GM23338 (cell line): Measurements from ENCODE around the gene PFKP. TPM values are rescaled to one million over a fixed set of nuclear protein-coding genes. Genes with fewer than 3 reads are reported as not detected.

Source experiments
- ATAC-seq: fragments of 200-7000 bp; cut with Tn5 transposase; 3 replicates; pipeline ENCODE4 v1.9.1; 2020
- DNase-seq: peaks from one replicate; pipeline ENCODE4 v3.0.0-alpha.2; 2015; ENCODE audit warnings: low spot score
- H2AFZ ChIP-seq: fragments of 200-600 bp; sonication (generic); 2 replicates; pipeline ENCODE4 v1.8.0; 2016; ENCODE audit warnings: antibody characterized with exemption, mild to moderate bottlenecking, moderate library complexity
- H3F3A ChIP-seq: fragments of 200-600 bp; sonication (generic); replicated peaks from 2 replicates; pipeline ENCODE4 v1.8.0; 2017; ENCODE audit warnings: antibody characterized with exemption, mixed run types, low read depth
- H3K27ac ChIP-seq: fragments of 200-600 bp; sonication (generic); 2 replicates; pipeline ENCODE4 v1.6.1; 2016; ENCODE audit warnings: low read depth
- H3K27me3 ChIP-seq: fragments of 200-600 bp; sonication (generic); 2 replicates; pipeline ENCODE4 v1.8.0; 2016; ENCODE audit warnings: mild to moderate bottlenecking, mixed run types, moderate library complexity; ENCODE audit not compliant: insufficient read depth
- H3K36me3 ChIP-seq: fragments of 200-600 bp; sonication (generic); 2 replicates; pipeline ENCODE4 v1.8.0; 2016; ENCODE audit warnings: mild to moderate bottlenecking; ENCODE audit not compliant: insufficient read depth
- H3K4me1 ChIP-seq: fragments of 200-600 bp; sonication (generic); 2 replicates; pipeline ENCODE4 v1.8.0; 2016; ENCODE audit warnings: mild to moderate bottlenecking, moderate library complexity; ENCODE audit not compliant: insufficient read depth
- H3K4me2 ChIP-seq: fragments of 200-600 bp; sonication (generic); 2 replicates; pipeline ENCODE4 v1.7.1; 2017; ENCODE audit warnings: mixed run types
- H3K4me3 ChIP-seq: fragments of 200-600 bp; sonication (generic); 2 replicates; pipeline ENCODE4 v1.6.1; 2016; ENCODE audit warnings: mixed run types
- H3K79me2 ChIP-seq: fragments of 200-600 bp; sonication (generic); replicated peaks from 2 replicates; pipeline ENCODE4 v1.8.0; 2017; ENCODE audit warnings: mild to moderate bottlenecking; ENCODE audit not compliant: insufficient read depth
- H3K9me2 ChIP-seq: fragments of 200-600 bp; sonication (generic); 2 replicates; pipeline ENCODE4 v1.8.0; 2017; ENCODE audit not compliant: insufficient read depth
- H4K20me1 ChIP-seq: fragments of 200-600 bp; sonication (generic); replicated peaks from 2 replicates; pipeline ENCODE4 v1.8.0; 2017; ENCODE audit warnings: mild to moderate bottlenecking; ENCODE audit not compliant: insufficient read depth
- H3K27ac Mint-ChIP-seq: 2 replicates; pipeline ENCODE4 v1.8.0; 2020; ENCODE audit warnings: inconsistent platforms, mild to moderate bottlenecking, moderate library complexity, mixed read lengths
- H3K27me3 Mint-ChIP-seq: 3 replicates; pipeline ENCODE4 v1.8.0; 2022; ENCODE audit warnings: low read depth, mild to moderate bottlenecking, moderate library complexity, mixed read lengths, inconsistent platforms; ENCODE audit not compliant: insufficient read depth, poor library complexity
- H3K36me3 Mint-ChIP-seq: 3 replicates; pipeline ENCODE4 v1.8.0; 2021; ENCODE audit warnings: low read depth, mild to moderate bottlenecking, inconsistent platforms, moderate library complexity, mixed read lengths
- H3K4me1 Mint-ChIP-seq: 3 replicates; pipeline ENCODE4 v1.8.0; 2020; ENCODE audit warnings: mild to moderate bottlenecking, inconsistent platforms, mixed read lengths
- H3K4me3 Mint-ChIP-seq: 3 replicates; pipeline ENCODE4 v1.8.0; 2021; ENCODE audit warnings: moderate library complexity, mild to moderate bottlenecking, inconsistent platforms, mixed read lengths
- H3K9me3 Mint-ChIP-seq: 3 replicates; pipeline ENCODE4 v1.8.0; 2020; ENCODE audit warnings: moderate library complexity, mild to moderate bottlenecking, inconsistent platforms, mixed read lengths
- CREB1 ChIP-seq: fragments of 250-450 bp; sonication (Bioruptor Pico); IDR thresholded peaks from 2 replicates; pipeline ENCODE4 v1.5.0; 2020; ENCODE audit warnings: low read depth, mild to moderate bottlenecking, moderate library complexity
- EZH2 ChIP-seq: fragments of 200-600 bp; sonication (generic); IDR thresholded peaks from one replicate; pipeline ENCODE4 v1.8.0; 2017; ENCODE audit warnings: antibody characterized with exemption, mild to moderate bottlenecking, low read depth; ENCODE audit not compliant: unreplicated experiment
- EZH2phosphoT487 ChIP-seq: fragments of 200-600 bp; sonication (generic); IDR thresholded peaks from one replicate; pipeline ENCODE4 v1.8.1; 2018; ENCODE audit warnings: antibody characterized with exemption; ENCODE audit not compliant: unreplicated experiment
- JUNB ChIP-seq: IDR thresholded peaks from one replicate; pipeline ENCODE4 v1.6.1; 2016; ENCODE audit warnings: antibody characterized with exemption; ENCODE audit not compliant: unreplicated experiment
- NANOG ChIP-seq: IDR thresholded peaks from 2 replicates; pipeline ENCODE4 v1.6.1; 2016; ENCODE audit warnings: antibody characterized with exemption, borderline replicate concordance
- POLR2AphosphoS5 ChIP-seq: IDR thresholded peaks from 2 replicates; pipeline ENCODE4 v1.6.1; 2016; ENCODE audit warnings: antibody characterized with exemption, low read depth
- STAT1 ChIP-seq: IDR thresholded peaks from one replicate; pipeline ENCODE4 v1.6.1; 2016; ENCODE audit warnings: antibody characterized with exemption; ENCODE audit not compliant: unreplicated experiment
- ZNF331 ChIP-seq: fragments of 250-450 bp; sonication (Bioruptor Pico); IDR thresholded peaks from 2 replicates; pipeline ENCODE4 v1.5.0; 2020; ENCODE audit warnings: low read depth, mild to moderate bottlenecking, moderate library complexity
- polyA plus RNA-seq: library from polyadenylated mRNA; unstranded; fragments of >200 nt; fragmentation: Nextera tagmentation; extraction: Ambion mirVana; gene quantifications from 2 replicates; pipeline ENCODE4 v1.2.1, GENCODE V29; 2016
- total RNA-seq: library from RNA; depleted of rRNA; stranded (reverse); fragments of >200 nt; shearing (Covaris generic); gene quantifications from 2 replicates; pipeline ENCODE4 v1.2.3, GENCODE V29; 2014
- TF ChIP-seq, protein P1 (sequence below): IDR thresholded peaks from one replicate; pipeline ENCODE4 v1.6.1; 2018; ENCODE audit warnings: antibody characterized with exemption; ENCODE audit not compliant: unreplicated experiment
- TF ChIP-seq, protein P2 (sequence below), 2 experiments: fragments of 200-600 bp in 1 of 2; sonication (generic) in 1 of 2; conservative IDR thresholded peaks; 2 replicates each; pipeline versions ENCODE4 v1.5.1 to v1.6.1; 2016 to 2017; ENCODE audit warnings: antibody characterized with exemption in 2 of 2, low read depth in 2 of 2, mild to moderate bottlenecking in 2 of 2, moderate library complexity in 1 of 2
- TF ChIP-seq, protein P3 (sequence below): IDR thresholded peaks from 2 replicates; pipeline ENCODE4 v1.6.1; 2016; ENCODE audit warnings: antibody characterized with exemption

PFKP gene
- total and polyA plus RNA-seq, 2 experiments from 2014 or later: 56.3 to 120 TPM

- no peak for ATAC-seq
- peaks cover 71% of the 10 kb centered on the region for H3K36me3 Mint-ChIP-seq
- H3K36me3 ChIP-seq: peaks cover 11% of the 10 kb centered on the region
Measured at GRCh38 chr10:3143791-3144434, 76.6 kb downstream of the PFKP start.

GRCh38 chr10:3145366-3145765 lies 78.0 kb downstream of the PFKP start:
- Histone ChIP-seq H3F3A (no peaks in the 10 kb centered on the region), H3K4me2 (no peak overlapping the region), H3K27me3 (no peaks in the 10 kb centered on the region), H3K27ac (no peak overlapping the region), H3K4me3 (no peak overlapping the region), H3K9me2 (no peaks in the 10 kb centered on the region), H3K79me2 (no peaks in the 10 kb centered on the region), H4K20me1 (peaks cover 11% of the 10 kb centered on the region; the same call in 1 of the 2 replicates), H3K36me3 (peaks cover 11% of the 10 kb centered on the region), H3K4me1 (no peaks in the 10 kb centered on the region), H2AFZ (no peak overlapping the region)
- no peak overlapping the region for H3K4me3 Mint-ChIP-seq
- H3K4me1 Mint-ChIP-seq: no peaks in the 10 kb centered on the region
- DNase-seq: no peak
- peaks cover 2% of the 10 kb centered on the region for H3K27me3 Mint-ChIP-seq
- no peak for ATAC-seq
- no peak overlapping the region for H3K27ac Mint-ChIP-seq
- peaks cover 63% of the 10 kb centered on the region for H3K36me3 Mint-ChIP-seq
- no peaks in the 10 kb centered on the region for H3K9me3 Mint-ChIP-seq
- TF ChIP-seq ZNF331 (CRISPR knock-in tag): no peak
- TF ChIP-seq, protein P1, sequence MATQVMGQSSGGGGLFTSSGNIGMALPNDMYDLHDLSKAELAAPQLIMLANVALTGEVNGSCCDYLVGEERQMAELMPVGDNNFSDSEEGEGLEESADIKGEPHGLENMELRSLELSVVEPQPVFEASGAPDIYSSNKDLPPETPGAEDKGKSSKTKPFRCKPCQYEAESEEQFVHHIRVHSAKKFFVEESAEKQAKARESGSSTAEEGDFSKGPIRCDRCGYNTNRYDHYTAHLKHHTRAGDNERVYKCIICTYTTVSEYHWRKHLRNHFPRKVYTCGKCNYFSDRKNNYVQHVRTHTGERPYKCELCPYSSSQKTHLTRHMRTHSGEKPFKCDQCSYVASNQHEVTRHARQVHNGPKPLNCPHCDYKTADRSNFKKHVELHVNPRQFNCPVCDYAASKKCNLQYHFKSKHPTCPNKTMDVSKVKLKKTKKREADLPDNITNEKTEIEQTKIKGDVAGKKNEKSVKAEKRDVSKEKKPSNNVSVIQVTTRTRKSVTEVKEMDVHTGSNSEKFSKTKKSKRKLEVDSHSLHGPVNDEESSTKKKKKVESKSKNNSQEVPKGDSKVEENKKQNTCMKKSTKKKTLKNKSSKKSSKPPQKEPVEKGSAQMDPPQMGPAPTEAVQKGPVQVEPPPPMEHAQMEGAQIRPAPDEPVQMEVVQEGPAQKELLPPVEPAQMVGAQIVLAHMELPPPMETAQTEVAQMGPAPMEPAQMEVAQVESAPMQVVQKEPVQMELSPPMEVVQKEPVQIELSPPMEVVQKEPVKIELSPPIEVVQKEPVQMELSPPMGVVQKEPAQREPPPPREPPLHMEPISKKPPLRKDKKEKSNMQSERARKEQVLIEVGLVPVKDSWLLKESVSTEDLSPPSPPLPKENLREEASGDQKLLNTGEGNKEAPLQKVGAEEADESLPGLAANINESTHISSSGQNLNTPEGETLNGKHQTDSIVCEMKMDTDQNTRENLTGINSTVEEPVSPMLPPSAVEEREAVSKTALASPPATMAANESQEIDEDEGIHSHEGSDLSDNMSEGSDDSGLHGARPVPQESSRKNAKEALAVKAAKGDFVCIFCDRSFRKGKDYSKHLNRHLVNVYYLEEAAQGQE: no peak
- TF ChIP-seq JUNB: no peak
- no peak for TF ChIP-seq EZH2
- TF ChIP-seq, protein P2, sequence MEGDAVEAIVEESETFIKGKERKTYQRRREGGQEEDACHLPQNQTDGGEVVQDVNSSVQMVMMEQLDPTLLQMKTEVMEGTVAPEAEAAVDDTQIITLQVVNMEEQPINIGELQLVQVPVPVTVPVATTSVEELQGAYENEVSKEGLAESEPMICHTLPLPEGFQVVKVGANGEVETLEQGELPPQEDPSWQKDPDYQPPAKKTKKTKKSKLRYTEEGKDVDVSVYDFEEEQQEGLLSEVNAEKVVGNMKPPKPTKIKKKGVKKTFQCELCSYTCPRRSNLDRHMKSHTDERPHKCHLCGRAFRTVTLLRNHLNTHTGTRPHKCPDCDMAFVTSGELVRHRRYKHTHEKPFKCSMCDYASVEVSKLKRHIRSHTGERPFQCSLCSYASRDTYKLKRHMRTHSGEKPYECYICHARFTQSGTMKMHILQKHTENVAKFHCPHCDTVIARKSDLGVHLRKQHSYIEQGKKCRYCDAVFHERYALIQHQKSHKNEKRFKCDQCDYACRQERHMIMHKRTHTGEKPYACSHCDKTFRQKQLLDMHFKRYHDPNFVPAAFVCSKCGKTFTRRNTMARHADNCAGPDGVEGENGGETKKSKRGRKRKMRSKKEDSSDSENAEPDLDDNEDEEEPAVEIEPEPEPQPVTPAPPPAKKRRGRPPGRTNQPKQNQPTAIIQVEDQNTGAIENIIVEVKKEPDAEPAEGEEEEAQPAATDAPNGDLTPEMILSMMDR (conservative IDR thresholded peaks at IDR 0.05; ENCODE audit: low read depth in 2 of 2): no peak

More at GRCh38 chr10:3143791-3144434, 76.6 kb downstream of the PFKP start:
- no peaks in the 10 kb centered on the region for H3K9me2 ChIP-seq
- H3K27me3 ChIP-seq: no peaks in the 10 kb centered on the region
- no peaks in the 10 kb centered on the region for H3K4me1 ChIP-seq
- H3K27ac ChIP-seq: no peak overlapping the region
- H2AFZ ChIP-seq: no peak overlapping the region
- Mint-ChIP-seq H3K9me3 (no peaks in the 10 kb centered on the region), H3K27ac (no peak overlapping the region), H3K4me1 (no peaks in the 10 kb centered on the region), H3K27me3 (peaks cover 5% of the 10 kb centered on the region), H3K4me3 (no peak overlapping the region)
- no peaks in the 10 kb centered on the region for H3K79me2 ChIP-seq
- peaks cover 11% of the 10 kb centered on the region; the same call in 1 of the 2 replicates for H4K20me1 ChIP-seq
- no peak overlapping the region for H3K4me3 ChIP-seq
- TF ChIP-seq CREB1: no peak
- TF ChIP-seq, protein P1: no peak
- no peak for TF ChIP-seq EZH2phosphoT487
- TF ChIP-seq, protein P3, sequence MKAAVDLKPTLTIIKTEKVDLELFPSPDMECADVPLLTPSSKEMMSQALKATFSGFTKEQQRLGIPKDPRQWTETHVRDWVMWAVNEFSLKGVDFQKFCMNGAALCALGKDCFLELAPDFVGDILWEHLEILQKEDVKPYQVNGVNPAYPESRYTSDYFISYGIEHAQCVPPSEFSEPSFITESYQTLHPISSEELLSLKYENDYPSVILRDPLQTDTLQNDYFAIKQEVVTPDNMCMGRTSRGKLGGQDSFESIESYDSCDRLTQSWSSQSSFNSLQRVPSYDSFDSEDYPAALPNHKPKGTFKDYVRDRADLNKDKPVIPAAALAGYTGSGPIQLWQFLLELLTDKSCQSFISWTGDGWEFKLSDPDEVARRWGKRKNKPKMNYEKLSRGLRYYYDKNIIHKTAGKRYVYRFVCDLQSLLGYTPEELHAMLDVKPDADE: no peak
- TF ChIP-seq STAT1: no peak
- TF ChIP-seq NANOG: no peak
- no peak for TF ChIP-seq POLR2AphosphoS5
- TF ChIP-seq ZNF331 (CRISPR knock-in tag): no peak
- no peak overlapping the region for H3K4me2 ChIP-seq
- DNase-seq: no peak
- H3F3A ChIP-seq: no peaks in the 10 kb centered on the region
